HL-60/S4 (cell line): ENCODE results near the gene KCNB1.

Experiments used
- in situ Hi-C: fragments of 300-500 bp; cut with MboI; formaldehyde crosslinking; loops from 2 replicates; pipeline ENCODE4 v1.14.3; 2022; ENCODE audit warnings: low sequenced_read_pairs

KCNB1 gene

DNA sequence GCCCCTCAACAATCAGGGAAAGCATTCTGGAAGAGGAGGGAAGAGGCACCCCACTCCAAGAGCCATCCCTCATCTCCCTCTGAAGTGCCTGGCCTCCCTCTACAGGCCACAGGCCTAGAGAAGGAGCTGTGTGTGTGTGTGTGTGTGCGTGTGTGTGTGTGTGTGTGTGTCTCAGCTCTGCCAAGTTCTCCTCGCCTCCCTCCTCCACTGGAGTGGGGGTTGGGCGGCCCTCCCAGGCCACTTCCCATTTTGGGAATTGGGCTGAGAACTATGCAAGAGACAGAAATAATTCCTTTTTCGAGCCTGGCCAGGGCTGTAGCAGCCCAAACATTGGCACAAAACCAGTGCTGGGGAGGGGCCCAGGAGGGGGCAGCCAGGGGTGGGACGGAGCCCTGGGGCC, 35.7 kb downstream of the KCNB1 start:
- in situ Hi-C loops = no loop called here

DNA sequence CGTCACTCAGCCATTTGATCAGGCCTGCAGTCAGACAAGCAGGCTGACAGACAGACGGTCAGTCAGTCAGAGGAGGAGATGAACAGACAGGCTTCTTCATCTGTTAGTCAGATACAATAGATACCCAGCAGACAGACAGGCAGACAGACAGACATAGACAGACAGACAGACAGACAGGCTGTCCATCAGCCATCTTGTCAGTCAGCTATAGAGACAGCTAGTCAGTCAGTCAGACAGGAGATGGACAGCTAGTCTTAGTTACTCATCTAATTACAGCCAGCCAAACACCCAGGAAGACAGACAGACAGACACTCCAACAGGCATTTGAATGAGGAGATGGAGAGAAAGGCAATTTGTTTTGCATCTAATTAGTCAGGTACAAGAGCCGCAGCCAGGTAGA, 36.4 kb downstream of the KCNB1 start:
- in situ Hi-C loops = no loop called here

DNA sequence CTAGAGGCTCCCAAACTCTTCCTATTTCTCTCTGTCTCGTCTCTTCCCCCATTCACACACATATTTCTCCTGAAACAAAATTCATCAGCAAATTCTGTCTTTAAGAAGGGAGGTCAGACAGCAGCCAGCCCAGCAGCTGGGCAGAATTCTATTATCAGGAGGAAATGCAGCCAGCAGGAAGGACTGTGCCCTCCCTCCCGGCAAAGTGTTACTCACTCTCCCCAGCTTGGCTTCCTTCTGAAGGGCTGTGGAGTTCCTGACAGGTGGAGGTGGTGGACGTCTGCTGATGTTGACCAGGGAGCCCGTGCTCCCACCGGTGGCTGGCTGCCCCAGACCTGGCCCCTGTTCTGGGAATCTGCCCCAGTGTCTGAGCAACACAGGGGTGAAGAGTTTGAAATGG, 37.3 kb downstream of the KCNB1 start:
- in situ Hi-C loops = no loop called here

DNA sequence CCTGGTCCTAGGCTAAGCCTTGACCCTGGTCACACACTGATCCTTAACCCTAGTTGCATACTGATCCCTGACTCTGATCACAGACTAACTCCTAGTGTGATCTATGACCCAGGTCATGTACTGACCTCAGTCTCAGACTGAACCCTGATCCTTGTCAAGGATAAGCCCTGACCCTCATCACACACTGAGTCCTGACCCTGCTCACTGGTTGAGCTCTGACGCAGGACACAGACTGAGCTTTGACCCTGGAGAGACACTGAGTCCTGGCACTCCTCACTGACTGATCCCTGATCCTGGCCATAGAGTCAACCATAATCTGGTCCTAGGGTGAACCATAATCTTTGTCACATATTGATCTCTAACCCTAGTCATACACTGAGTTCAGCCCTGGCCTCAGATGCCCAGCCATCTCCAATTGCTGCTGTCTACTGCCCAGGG, 37.9 kb downstream of the KCNB1 start:
- in situ Hi-C loops = no loop called here

DNA sequence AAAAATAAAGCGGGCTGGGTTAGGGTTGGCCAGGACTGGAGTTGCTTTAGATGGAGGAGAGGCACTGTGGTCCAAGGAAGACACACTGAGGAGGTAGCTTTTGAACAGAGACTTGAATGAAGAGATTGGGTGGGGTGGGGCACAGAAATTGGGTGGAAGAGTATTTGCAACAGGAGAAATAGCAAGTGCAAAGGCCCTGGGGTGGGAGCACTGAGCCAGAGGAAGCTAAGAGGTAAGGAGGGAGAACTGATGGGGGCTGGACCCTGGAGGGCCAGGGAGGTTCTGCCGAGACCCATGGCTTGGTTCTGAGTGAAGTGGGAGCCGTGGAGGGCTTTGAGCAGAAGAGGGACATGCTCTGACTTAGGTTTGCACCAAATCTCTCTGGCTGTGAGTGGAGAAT, 45.4 kb downstream of the KCNB1 start:
- in situ Hi-C loops = no loop called here

DNA sequence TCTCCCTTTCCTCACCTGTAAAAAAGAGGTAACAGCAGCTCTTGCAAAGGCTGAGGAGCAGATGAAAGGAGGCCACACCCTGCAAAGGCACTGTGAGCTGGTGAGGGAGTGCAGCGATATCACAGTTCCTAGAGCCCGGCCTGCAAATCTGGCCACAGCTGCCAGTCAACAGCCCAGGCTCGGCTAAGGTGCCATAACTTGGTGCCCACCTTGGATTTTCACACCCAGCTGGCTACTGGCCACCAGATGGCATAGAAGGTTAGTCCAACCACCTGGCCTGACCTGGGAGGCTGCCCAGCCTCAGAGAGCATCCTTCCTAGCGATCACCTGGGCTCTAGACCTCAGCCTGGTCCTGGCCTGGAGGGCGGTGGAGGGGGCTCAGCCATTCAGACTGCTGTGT, 46.8 kb downstream of the KCNB1 start:
- in situ Hi-C loops = no loop called here

DNA sequence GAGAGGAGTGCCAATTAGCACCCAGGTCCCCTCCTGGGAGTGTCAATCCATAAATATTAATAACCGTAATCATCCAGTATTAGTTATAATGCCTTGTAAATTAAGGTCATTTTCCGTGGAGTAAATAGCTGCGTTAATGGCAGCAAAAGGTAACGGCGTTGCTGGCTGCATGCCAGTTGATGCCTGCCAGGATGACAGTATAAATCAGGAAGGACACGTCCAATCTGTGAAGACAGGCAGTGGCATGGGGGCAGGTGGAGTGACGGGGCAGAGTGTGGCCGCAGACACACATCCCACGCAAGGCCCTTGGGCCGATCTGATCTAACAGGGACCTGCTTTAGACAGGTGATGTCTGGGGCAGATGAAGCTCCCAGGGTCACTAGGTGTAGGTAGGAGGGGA, 49.1 kb downstream of the KCNB1 start:
- in situ Hi-C loops = no loop called here

DNA sequence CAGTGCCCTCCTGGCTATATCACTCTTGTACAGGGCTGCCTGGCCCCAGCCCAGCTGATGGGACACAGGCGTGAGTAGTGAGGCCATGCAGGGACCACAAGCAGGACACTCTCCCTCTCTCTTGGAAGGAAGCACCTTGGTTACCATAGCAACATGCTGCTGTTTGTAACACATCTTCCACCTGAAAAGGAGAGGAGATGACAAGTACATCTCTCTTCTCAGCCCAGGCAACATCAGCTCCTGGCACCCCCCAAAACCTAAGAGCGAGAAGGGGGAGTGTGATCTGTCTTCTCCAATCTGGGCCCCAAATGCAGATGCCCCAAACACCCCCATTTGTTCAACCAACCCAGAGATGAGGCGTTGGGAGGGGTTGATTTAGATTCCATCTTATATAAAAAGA, 49.9 kb downstream of the KCNB1 start:
- in situ Hi-C loops = no loop called here

DNA sequence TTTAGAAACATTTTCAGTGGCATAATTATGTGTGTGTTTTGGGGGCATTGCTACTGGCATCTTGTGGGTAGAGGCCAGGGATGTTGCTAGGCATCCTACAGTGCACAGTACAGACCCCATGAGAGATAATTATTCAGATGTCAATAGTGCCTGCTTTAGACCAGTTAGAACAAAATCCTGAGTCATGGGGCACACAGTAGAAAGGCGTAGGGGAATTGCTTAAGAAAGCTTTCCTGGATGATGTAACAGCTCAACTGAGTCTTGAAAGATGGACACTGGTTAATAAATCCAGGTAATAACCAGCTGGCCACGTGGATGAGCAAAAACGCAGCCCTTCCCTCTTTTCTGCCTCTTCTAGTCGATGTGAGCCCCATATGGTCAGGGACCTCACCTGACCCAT, 51.1 kb downstream of the KCNB1 start:
- in situ Hi-C loops = no loop called here

DNA sequence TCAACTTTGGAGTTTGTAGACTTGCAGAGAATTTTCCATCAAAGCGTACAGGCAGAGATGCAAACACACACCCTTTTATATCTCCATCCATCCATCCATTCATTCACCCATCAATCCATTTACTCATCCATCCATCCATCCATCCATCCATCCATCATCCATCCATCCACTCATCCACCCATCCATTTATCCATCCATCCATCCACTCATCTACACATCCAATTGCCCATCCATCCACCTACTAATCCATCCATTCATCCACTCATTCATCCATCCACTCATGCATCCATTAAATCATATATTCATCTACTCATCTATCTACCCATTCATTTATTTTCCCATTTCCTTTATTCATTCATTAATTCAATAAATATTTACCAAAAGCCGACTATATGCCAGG, 52.1 kb downstream of the KCNB1 start:
- in situ Hi-C loops = no loop called here

DNA sequence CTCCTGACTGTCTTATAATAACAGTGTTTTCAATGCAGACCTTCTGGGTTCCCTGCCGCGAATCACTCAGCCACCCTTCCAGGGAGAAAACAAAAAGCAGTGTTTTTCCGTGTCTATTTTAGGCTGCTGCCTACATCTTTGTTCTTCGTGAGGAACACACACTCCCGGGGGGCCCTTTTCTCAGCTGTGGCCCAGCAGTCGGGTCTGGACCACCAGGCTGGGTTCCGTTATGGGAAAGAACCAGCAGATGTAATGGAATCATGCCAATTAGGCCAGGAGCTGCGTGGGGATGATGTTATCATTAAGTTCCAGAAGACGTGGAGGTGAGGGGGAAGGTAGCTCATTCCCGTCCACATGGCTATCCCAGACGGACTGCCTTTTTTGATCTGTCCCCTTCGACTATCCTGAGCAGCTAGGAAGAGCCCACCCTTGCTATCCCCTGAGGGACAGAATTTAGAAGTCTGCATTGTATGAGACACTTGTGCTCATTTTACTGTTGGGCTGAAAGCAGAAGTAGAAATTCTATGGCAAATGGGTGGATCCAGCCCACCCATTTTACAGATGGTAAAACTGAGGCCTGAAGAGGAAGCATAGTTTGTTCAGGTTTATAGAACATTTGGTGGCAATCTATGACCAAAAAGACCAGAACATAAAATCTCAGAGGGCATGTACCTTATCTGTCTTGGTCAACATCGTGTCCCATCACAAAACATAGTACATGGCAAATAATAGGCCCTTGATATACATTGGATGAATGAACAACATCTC, 54.5 kb downstream of the KCNB1 start:
- in situ Hi-C loops = no loop called here

DNA sequence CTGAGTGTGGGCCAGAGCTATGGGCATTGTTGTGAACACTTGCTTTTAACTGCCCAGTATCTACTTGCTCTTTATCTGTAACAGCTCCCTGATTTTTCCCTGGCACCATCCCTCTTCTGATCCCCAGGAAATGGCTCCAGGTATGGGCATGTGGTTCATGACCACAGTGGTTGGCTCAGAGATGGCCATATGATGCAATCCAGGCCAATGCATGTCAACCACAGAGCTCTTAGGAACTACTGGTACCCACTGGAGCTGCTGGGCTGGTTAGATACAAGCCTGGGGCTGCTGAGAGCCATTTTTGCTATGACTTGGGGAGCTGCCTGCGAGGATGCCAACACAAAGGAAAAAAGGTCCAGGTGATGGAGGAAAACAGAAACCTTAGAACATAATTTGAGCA, 55.6 kb downstream of the KCNB1 start:
- in situ Hi-C loops = no loop called here

DNA sequence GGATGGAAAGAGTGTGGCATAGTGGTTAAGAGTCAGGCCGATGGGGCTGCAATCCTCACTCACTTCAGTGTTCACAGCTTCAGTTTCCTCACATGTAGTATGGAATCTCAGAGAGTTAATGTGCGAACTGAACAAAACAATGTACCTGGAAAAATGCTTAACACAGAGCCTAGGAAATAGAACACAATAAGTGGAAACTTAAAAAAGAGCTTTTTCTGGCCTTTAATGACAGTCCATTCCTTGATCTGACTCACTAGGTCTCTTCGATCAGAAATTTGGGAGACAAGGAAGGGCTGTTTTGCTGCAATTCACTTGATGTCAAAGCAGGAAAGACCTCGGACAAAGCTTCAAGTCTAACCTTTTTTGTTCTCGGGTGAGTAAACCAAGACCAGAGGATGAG, 56.1 kb downstream of the KCNB1 start:
- in situ Hi-C loops = no loop called here

DNA sequence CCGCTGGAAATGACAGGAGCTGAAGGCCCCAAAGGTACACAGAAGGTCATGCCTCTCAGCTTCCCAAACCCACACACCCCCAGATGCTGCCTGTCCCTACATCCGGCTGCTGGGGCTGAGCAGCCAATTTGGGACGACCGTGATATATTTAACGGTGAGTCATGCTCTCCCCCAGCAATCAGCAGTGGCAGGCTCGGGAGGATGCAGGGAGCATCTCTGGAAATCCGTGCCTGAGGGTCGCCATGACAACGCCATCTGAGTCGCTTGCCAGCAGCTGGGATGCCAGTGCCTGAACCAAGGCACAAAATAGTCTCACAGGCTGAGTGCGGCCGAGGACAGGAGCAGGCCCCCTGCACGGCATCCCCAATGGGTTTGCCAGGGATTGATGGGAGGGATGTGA, 57.9 kb downstream of the KCNB1 start:
- in situ Hi-C loops = no loop called here

DNA sequence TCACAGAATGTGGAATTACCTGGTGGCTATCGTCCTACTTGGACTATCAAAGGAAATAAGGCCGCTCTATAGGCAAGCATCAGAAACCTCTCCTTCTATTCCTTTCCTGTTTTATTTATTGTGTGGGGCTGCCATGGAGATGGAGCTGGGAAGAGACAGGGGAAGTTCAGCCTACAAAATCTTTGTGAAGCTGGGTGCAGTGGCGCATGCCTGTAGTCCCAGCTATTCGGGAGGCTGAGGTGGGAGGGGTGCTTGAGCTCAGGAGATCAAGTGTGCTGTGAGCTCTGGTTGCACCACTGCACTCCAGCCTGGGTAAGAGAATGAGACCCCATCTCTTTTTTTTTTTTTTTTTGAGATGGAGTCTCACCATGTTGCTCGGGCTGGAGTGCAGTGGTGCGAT, 60.3 kb downstream of the KCNB1 start:
- in situ Hi-C loops = no loop called here

DNA sequence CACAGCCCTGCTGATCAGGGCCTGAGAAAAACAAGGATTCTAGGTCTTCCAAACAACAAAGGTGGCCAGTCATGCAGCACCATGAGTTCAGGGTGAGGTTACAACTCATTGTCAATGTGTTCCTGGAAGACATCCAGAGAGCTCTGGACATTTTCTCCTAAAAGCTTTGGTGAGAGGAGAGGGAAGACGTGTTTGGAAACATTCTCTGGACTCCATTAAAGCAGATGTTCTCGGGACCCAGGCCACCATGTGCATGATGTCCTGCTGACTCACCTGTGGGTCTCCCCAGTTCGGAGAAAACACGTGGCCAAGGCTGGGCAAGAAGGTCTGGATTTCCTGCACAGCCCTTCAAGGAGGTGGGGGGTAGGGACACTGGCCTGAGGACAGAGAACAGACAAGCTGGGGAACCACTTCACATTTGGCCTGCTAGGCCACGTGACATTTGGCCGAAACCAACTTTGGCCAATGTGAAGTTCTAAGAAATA, 61.6 kb downstream of the KCNB1 start:
- in situ Hi-C loops = no loop called here

DNA sequence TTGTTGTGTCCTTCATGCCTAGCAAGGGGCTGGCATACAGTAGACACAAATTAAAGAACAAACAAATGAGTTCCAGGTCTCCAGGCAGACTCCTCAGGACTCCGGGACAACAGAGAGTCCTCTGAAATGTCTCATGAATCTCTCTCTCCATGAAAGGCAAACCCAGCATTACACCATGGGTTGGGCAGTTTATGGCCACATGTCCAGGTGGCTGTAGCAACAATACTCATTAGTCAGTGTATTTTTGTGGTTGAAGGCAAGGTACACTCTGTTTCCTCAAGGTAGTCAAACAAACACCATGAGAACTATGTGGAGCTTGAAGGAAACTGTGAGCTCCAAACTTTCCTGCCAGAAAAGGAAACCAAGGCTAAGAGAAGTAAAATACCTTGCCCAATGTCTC, 62.2 kb downstream of the KCNB1 start:
- in situ Hi-C loops = no loop called here

DNA sequence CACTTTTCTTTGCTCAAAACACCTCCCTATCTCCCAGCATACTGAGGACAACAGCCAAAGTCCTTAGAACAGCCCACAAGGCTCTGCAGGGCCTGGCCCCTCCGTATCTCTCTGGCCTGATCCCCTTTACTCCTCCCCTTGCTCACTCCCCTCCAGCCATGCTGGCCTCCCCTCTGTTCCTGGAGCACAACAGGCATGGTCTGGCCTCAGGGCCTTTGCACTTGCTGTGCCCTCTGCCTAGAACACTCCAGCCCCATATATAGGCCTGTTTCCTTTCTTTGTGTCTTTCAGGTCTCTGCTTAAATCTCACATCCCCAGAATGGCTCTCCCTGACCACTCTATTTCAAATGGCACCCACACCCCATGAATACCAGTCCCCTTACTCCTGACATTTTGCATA, 62.7 kb downstream of the KCNB1 start:
- in situ Hi-C loops = no loop called here

DNA sequence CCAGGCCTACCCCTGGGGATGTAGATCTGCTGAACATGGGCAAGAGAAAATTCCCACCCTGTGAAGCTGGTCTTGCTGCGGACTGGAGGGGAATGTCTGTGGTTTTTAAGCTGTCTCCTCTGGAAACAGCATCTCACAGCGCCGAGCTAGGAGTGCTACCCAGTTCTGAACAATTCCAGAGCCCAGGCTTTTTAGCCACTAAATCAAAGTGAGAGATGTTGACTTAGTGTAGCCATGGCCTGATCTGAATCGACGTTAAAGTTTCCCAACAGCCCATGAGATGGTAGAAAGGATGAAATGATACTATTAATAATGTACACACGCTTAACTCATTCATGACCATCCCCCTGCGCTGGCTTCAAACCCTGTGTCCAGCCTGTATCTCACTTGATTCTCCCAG, 63.7 kb downstream of the KCNB1 start:
- in situ Hi-C loops = no loop called here

DNA sequence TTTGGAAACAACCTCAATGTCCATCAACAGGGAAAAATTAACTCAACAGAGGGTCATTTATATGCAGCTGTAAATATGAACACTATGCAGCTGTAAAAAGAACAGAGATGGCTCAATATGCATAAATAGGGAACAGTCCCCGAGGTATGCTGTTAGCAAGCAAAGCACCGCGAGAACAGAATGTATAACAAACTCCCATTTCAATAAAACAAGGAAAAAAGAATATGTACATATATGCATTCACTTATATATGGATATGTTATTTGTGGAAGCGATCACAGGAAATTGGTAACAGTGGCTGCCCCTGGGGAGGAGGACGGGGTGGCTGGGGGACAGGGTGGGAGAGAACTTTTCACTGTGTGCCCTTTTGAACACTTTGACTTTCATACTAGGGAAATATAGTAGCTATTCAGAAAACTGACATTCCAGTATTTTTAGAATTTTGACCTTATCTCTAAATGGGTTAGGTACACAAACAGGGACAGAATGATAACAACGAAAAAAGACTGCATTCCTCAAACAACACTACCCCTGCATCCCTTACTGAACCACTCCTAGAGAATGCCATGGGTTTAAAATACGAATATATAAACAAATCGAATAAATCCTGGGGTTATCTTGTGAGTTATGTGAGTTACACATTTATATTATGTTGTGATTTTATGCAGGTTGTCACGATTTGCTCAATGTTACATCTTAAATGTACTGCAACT, 64.5 kb downstream of the KCNB1 start:
- in situ Hi-C loops = no loop called here

DNA sequence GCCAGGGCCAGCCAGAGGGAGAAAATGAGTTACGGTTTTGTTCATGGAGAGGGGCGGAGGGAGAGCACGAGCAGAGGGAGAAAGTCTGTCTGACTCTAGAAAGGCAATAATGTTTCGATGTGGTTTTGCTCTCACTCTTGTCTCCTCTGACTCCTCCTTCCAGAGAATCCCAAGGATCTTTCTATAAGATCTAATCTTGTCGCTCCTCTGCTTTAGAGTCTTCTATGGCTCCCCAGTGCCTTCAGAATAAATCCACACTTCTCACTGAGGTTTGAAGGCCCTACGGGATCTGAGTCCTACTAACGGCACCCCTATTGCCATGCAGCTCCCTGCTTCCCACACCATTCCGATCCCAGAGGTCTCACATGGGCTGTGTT, 66.8 kb downstream of the KCNB1 start:
- in situ Hi-C loops = no loop called here

DNA sequence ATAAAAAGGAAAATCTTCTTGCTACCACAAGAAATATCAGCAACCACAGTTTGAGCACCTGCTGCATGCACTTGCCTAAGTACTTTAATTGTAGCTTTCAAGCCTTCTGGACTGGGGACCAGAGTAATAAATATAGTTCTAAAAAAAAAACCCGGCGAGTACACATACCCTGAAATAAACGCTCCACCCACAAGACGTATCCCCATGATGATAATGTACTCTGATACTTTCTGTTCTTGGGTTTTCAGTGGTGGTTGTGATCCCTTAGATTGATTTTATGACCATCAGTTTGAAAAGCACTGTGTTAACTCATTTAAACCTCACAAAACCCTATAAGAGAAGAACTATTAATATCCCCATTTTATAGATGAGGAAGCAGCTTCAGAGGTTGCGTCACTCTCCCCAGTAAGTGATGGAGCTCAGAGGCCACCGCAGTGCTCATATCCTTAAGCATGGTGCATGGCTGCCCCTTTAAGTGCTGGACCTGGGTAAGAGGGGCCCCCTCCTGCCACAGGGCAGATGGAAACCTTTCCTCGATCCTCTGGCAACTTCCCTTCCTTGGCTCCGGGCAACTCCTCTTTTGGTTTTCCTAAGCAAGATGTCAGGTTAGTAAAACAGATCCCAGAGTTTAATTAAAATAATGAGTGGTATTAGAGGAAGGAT, 67.3 kb downstream of the KCNB1 start:
- in situ Hi-C loops = no loop called here
